H9 (cell line): Measurements from ENCODE around the gene RASGRP4. TPM values are rescaled to one million over a fixed set of nuclear protein-coding genes. Genes with fewer than 3 reads are reported as not detected.

Experiments used
- DNase-seq: peaks from one replicate; pipeline ENCODE4 v3.0.0-alpha.2; 2017
- H2AFZ ChIP-seq: one replicate; pipeline ENCODE4 v1.6.1; 2013; ENCODE audit warnings: mild to moderate bottlenecking, low read length, control low read depth, moderate library complexity
- H2AK5ac ChIP-seq: 2 replicates; pipeline ENCODE4 v1.6.1; 2013; ENCODE audit warnings: low read length, control low read depth, mixed read lengths; ENCODE audit not compliant: insufficient read length
- H2BK120ac ChIP-seq: one replicate; pipeline ENCODE4 v1.6.1; 2013; ENCODE audit warnings: low read depth, mild to moderate bottlenecking, low read length, control low read depth, inconsistent platforms; ENCODE audit not compliant: poor library complexity, severe bottlenecking
- H2BK12ac ChIP-seq: 2 replicates; pipeline ENCODE4 v1.6.1; 2013; ENCODE audit warnings: low read length, control low read depth, mixed read lengths, low read depth; ENCODE audit not compliant: insufficient read length
- H2BK15ac ChIP-seq: 2 replicates; pipeline ENCODE4 v1.6.1; 2013; ENCODE audit warnings: low read depth, low read length, control low read depth
- H2BK20ac ChIP-seq: one replicate; pipeline ENCODE4 v1.6.1; 2013; ENCODE audit warnings: low read depth, mild to moderate bottlenecking, low read length, control low read depth, inconsistent platforms; ENCODE audit not compliant: poor library complexity, severe bottlenecking
- H2BK5ac ChIP-seq: 2 replicates; pipeline ENCODE4 v1.6.1; 2013; ENCODE audit warnings: low read length, control low read depth, mixed read lengths; ENCODE audit not compliant: insufficient read length
- H3K14ac ChIP-seq: 2 replicates; pipeline ENCODE4 v1.6.1; 2013; ENCODE audit warnings: low read length, control low read depth; ENCODE audit not compliant: insufficient read depth
- H3K18ac ChIP-seq: 2 replicates; pipeline ENCODE4 v1.6.1; 2013; ENCODE audit warnings: low read depth, mild to moderate bottlenecking, mixed read lengths, low read length, control low read depth; ENCODE audit not compliant: insufficient read length
- H3K23ac ChIP-seq: 2 replicates; pipeline ENCODE4 v1.6.1; 2013; ENCODE audit warnings: low read length, control low read depth, mixed read lengths, low read depth; ENCODE audit not compliant: insufficient read length
- H3K23me2 ChIP-seq: 2 replicates; pipeline ENCODE4 v1.6.1; 2013; ENCODE audit warnings: low read depth, mild to moderate bottlenecking, mixed read lengths, low read length, control low read depth; ENCODE audit not compliant: insufficient read length, poor library complexity, severe bottlenecking
- H3K27ac ChIP-seq: 2 replicates; pipeline ENCODE4 v1.5.1; 2013; ENCODE audit warnings: low read length, control low read depth, mixed read lengths, low read depth; ENCODE audit not compliant: insufficient read length
- H3K27me3 ChIP-seq: 2 replicates; pipeline ENCODE4 v1.6.1; 2013; ENCODE audit warnings: low read length, control low read depth, inconsistent platforms; ENCODE audit not compliant: insufficient read depth
- H3K4ac ChIP-seq: 2 replicates; pipeline ENCODE4 v1.6.1; 2013; ENCODE audit warnings: low read depth, mild to moderate bottlenecking, control low read depth, inconsistent platforms, low read length, moderate library complexity
- H3K4me1 ChIP-seq: 2 replicates; pipeline ENCODE4 v1.6.1; 2013; ENCODE audit warnings: low read length, control low read depth, inconsistent platforms; ENCODE audit not compliant: insufficient read depth
- H3K4me2 ChIP-seq: 2 replicates; pipeline ENCODE4 v1.6.1; 2013; ENCODE audit warnings: low read length, control low read depth, mixed read lengths; ENCODE audit not compliant: insufficient read length, insufficient read depth
- H3K56ac ChIP-seq: 2 replicates; pipeline ENCODE4 v1.6.1; 2013; ENCODE audit warnings: low read depth, mild to moderate bottlenecking, mixed read lengths, low read length, control low read depth; ENCODE audit not compliant: insufficient read length
- H3K79me1 ChIP-seq: 2 replicates; pipeline ENCODE4 v1.6.1; 2013; ENCODE audit warnings: low read depth, mild to moderate bottlenecking, moderate library complexity, low read length, control low read depth, inconsistent platforms; ENCODE audit not compliant: insufficient read depth, poor library complexity, severe bottlenecking
- H3K79me2 ChIP-seq: 2 replicates; pipeline ENCODE4 v1.6.1; 2013; ENCODE audit warnings: low read length, control low read depth, inconsistent platforms; ENCODE audit not compliant: insufficient read depth
- H3K9ac ChIP-seq: 2 replicates; pipeline ENCODE4 v1.6.1; 2013; ENCODE audit warnings: low read length, control low read depth, mixed read lengths; ENCODE audit not compliant: insufficient read length; ENCODE audit errors: extremely low read depth
- H3K9me3 ChIP-seq: one replicate; pipeline ENCODE4 v1.6.1; 2013; ENCODE audit warnings: low read depth, low read length, inconsistent platforms; ENCODE audit not compliant: control insufficient read depth
- H3T11ph ChIP-seq: one replicate; pipeline ENCODE4 v1.6.1; 2013; ENCODE audit warnings: mild to moderate bottlenecking, low read length, control low read depth, inconsistent platforms
- H4K20me1 ChIP-seq: one replicate; pipeline ENCODE4 v1.6.1; 2013; ENCODE audit not compliant: control insufficient read depth, insufficient read length, insufficient read depth
- H4K5ac ChIP-seq: 2 replicates; pipeline ENCODE4 v1.6.1; 2013; ENCODE audit warnings: low read depth, mild to moderate bottlenecking, mixed read lengths, low read length, control low read depth; ENCODE audit not compliant: insufficient read length
- H4K8ac ChIP-seq: replicated peaks from 2 replicates; pipeline ENCODE4 v1.6.1; 2013; ENCODE audit warnings: low read length, control low read depth, mixed read lengths, low read depth; ENCODE audit not compliant: insufficient read length
- H4K91ac ChIP-seq: 2 replicates; pipeline ENCODE4 v1.6.1; 2013; ENCODE audit warnings: low read depth, mild to moderate bottlenecking, moderate library complexity, mixed read lengths, low read length, control low read depth; ENCODE audit not compliant: insufficient read length
- H3K27ac Mint-ChIP-seq, 3 experiments: 2 replicates in 2 of 3; 3 replicates in 1 of 3; pipeline ENCODE4 v1.8.0; 2020 to 2021; ENCODE audit warnings: mixed read lengths in 3 of 3, mild to moderate bottlenecking in 1 of 3, moderate library complexity in 1 of 3
- H3K27me3 Mint-ChIP-seq: 2 replicates; pipeline ENCODE4 v1.8.0; 2021; ENCODE audit warnings: low read depth, mild to moderate bottlenecking, moderate library complexity, mixed read lengths
- H3K36me3 Mint-ChIP-seq, 3 experiments: 2 replicates in 2 of 3; 3 replicates in 1 of 3; pipeline ENCODE4 v1.8.0; 2020 to 2021; ENCODE audit warnings: low read depth in 3 of 3, mixed read lengths in 3 of 3; ENCODE audit not compliant: insufficient read depth in 1 of 3
- H3K4me1 Mint-ChIP-seq, 2 experiments: 2 replicates each; pipeline ENCODE4 v1.8.0; 2020; ENCODE audit warnings: mixed read lengths in 2 of 2
- H3K4me3 Mint-ChIP-seq, 2 experiments: 2 replicates in 1 of 2; 3 replicates in 1 of 2; pipeline ENCODE4 v1.8.0; 2020 to 2021; ENCODE audit warnings: mild to moderate bottlenecking in 2 of 2, mixed read lengths in 2 of 2, moderate library complexity in 1 of 2
- H3K9me3 Mint-ChIP-seq, 2 experiments: 2 replicates in 1 of 2; 3 replicates in 1 of 2; pipeline ENCODE4 v1.8.0; 2020; ENCODE audit warnings: mild to moderate bottlenecking in 2 of 2, mixed read lengths in 2 of 2, moderate library complexity in 1 of 2
- WGBS: extraction: QIAGEN DNeasy Blood & Tissue Kit; methylation state at CpG from one replicate; pipeline ENCODE4 v1.1.7; 2013; ENCODE audit warnings: missing lambda C conversion rate, low lambda C conversion rate, mixed read lengths; ENCODE audit not compliant: insufficient read length; ENCODE audit errors: extremely low coverage; 5-methylcytosine and 5-hydroxymethylcytosine counted together
- total RNA-seq: library from RNA; stranded (reverse); gene quantifications from 2 replicates; pipeline ENCODE4 v1.2.1, GENCODE V29; 2021
- TF ChIP-seq, protein P1 (sequence below): fragments of 200-600 bp; sonication (generic); conservative IDR thresholded peaks from 3 replicates; pipeline ENCODE4 v1.8.0; 2021; ENCODE audit warnings: antibody characterized with exemption, mild to moderate bottlenecking

Gene RASGRP4
- total RNA-seq, 1 experiment from 2014 or later: 0.28 TPM

- H3K56ac ChIP-seq: no peak overlapping the region
- no peak overlapping the region for H4K91ac ChIP-seq
- peaks cover 5% of the 10 kb centered on the region for H3K23me2 ChIP-seq
- Mint-ChIP-seq H3K27ac (no peak overlapping the region), H3K4me1 (peaks cover 5 to 11% of the 10 kb centered on the region in 2 experiments; a peak in 3 of 4 replicates), H3K4me3 (no peak overlapping the region), H3K36me3 (peaks cover 50 to 58% (median 55%) of the 10 kb centered on the region in 3 experiments), H3K9me3 (no peaks in the 10 kb centered on the region), H3K27me3 (no peaks in the 10 kb centered on the region; the same call in 1 of the 2 replicates)
- H2BK20ac ChIP-seq: no peak overlapping the region
- no peak overlapping the region for H3K18ac ChIP-seq
- no peak overlapping the region for H3K9ac ChIP-seq
- H3K27me3 ChIP-seq: no peaks in the 10 kb centered on the region
- no peak overlapping the region for H3T11ph ChIP-seq
- no peaks in the 10 kb centered on the region for H4K20me1 ChIP-seq
- H2BK120ac ChIP-seq: no peak overlapping the region
- WGBS: no CpG with 5 or more reads among the region's 8 CpGs
- no peak overlapping the region for H4K5ac ChIP-seq
- H2BK12ac ChIP-seq: no peak overlapping the region
- no peak overlapping the region for H3K27ac ChIP-seq
- no peak overlapping the region for H3K4me2 ChIP-seq
- H2BK15ac ChIP-seq: no peak overlapping the region
- no peak overlapping the region for H2AK5ac ChIP-seq
- no peak overlapping the region for H2BK5ac ChIP-seq
- no peaks in the 10 kb centered on the region for H3K4me1 ChIP-seq
- H3K23ac ChIP-seq: no peak overlapping the region
- no peaks in the 10 kb centered on the region for H3K79me1 ChIP-seq
- no peak overlapping the region for H2AFZ ChIP-seq
- TF ChIP-seq, protein P1, sequence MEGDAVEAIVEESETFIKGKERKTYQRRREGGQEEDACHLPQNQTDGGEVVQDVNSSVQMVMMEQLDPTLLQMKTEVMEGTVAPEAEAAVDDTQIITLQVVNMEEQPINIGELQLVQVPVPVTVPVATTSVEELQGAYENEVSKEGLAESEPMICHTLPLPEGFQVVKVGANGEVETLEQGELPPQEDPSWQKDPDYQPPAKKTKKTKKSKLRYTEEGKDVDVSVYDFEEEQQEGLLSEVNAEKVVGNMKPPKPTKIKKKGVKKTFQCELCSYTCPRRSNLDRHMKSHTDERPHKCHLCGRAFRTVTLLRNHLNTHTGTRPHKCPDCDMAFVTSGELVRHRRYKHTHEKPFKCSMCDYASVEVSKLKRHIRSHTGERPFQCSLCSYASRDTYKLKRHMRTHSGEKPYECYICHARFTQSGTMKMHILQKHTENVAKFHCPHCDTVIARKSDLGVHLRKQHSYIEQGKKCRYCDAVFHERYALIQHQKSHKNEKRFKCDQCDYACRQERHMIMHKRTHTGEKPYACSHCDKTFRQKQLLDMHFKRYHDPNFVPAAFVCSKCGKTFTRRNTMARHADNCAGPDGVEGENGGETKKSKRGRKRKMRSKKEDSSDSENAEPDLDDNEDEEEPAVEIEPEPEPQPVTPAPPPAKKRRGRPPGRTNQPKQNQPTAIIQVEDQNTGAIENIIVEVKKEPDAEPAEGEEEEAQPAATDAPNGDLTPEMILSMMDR: no peak
- H3K4ac ChIP-seq: no peak overlapping the region
- no peak overlapping the region for H4K8ac ChIP-seq
- H3K9me3 ChIP-seq: no peaks in the 10 kb centered on the region
- no peaks in the 10 kb centered on the region for H3K79me2 ChIP-seq
- no peak for DNase-seq
- no peak overlapping the region for H3K14ac ChIP-seq
Measured at GRCh38 chr19:38451036-38451435, 25.0 kb upstream of the RASGRP4 start.
